Stimulated activated CD4-positive, alpha-beta T cell treated with anti-CD3 and anti-CD28 coated beads, Interleukin-1b, Interleukin-23, amount 100 ng/mL, for 24 hours (primary cell): ENCODE data around the gene ZG16.
"Not testable (repeated sequence)": the region's sequence is repeated elsewhere in the genome, so short reads cannot be mapped to it uniquely, and the experiment has no call there.

Experiments used
- DNase-seq, 4 experiments: peaks; one replicate each; pipeline ENCODE4 v3.0.0-alpha.2; 2020; ENCODE audit warnings: low read depth in 4 of 4, low spot score in 1 of 4

Gene ZG16

DNA sequence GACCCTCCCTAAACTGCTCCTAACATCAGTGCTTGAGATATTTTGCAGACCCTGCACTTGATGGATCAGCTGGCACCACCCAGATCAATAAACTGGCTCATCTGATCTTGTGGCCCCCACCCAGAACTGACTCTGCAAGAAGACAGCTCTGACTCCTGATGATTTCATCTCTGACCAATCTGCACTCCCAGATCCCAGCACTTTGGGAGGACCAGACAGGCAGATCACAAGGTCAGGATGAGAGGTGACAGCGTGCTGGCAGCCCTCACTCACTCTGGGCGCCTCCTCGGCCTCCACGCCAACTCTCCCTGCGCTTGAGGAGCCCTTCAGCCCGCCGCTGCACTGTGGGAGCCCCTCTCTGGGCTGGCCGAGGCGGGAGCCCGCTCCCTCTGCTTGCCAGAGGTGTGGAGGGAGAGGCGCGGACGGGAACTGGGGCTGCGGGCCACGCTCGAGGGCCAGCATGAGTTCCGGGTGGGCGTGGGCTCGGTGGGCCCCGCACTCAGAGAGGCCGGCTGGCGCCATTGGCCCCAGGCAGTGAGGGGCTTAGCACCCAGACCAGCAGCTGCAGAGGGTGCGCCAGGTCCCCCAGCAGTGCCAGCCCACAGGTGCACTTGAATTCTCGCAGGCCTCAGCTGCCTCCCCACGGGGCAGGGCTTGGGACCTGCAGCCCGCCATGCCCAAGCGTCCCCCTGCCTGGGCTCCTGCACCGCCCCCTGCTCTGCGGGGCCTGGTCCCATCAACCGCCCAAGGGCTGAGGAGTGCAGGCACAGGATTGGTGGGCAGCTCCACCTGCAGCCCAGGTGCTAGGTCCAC, 29.9 kb upstream of the ZG16 start:
- DNase-seq: no peak

DNA sequence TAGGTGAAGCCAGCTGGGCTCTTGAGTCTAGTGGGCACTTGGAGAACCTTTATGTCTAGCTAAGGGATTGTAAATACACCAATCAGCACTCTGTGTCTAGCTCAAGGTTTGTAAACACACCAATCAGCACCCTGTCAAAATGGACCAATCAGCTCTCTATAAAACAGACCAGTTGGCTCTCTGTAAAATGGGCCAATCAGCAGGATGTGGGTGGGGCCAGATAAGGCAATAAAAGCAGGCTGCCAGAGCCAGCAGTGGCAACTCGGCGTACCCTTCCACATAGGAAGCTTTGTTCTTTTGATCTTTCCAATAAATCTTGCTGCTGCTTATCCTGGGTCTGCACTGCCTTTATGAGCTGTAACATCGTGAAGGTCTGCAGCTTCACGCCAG, 29.3 kb upstream of the ZG16 start:
- DNase-seq: not testable (repeated sequence)

- DNase-seq: no peak
These were observed 24.5 kb upstream of the ZG16 start for GRCh38 chr16:29753516-29753915.

- no peak for DNase-seq
These were observed 21.4 kb upstream of the ZG16 start for GRCh38 chr16:29756654-29757053.

- not testable (repeated sequence) for DNase-seq
These were observed 21.0 kb upstream of the ZG16 start for GRCh38 chr16:29757086-29757485.

GRCh38 chr16:29757950-29758466, 20.0 kb upstream of the ZG16 start:
- no peak for DNase-seq

GRCh38 chr16:29760567-29761279, 17.3 kb upstream of the ZG16 start:
- DNase-seq: no peak

DNA sequence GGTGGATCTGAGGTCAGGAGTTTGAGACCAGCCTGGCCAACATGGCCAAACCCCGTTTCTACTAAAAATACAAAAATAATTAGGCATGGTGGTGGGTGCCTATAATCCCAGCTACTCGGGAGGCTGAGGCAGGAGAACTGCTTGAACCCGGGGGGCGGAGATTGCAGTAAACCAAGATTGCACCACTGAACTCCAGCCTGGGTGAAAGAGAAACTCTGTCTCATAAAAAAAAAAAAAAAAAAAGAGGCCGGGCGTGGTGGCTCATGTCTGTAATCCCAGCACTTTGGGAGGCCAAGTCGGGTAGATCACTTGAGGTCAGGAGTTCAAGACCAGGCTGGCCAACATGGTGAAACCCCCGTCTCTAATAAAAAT, 16.8 kb upstream of the ZG16 start:
- DNase-seq: not testable (repeated sequence)

DNA sequence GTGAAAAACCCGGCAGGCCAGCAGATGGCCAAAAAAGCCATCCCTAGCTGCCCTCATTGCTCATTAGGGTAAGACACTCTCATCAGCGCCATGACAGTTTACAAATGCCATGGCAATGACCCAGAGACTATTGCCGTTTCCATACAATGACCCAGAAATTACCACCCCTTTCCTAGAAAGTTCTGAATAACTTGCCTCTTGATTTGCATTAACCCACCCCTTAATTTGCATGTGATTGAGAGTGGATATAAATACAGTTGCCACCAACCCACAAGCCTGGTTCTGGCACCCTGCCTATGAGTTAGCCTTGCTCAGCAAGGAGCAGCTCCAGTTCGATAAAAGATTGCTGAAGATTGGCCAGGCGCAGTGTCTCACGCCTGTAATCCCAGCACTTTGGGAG, 16.2 kb upstream of the ZG16 start:
- DNase-seq: no peak

- no peak for DNase-seq
These were observed 14.7 kb upstream of the ZG16 start for GRCh38 chr16:29763326-29763725.

DNA sequence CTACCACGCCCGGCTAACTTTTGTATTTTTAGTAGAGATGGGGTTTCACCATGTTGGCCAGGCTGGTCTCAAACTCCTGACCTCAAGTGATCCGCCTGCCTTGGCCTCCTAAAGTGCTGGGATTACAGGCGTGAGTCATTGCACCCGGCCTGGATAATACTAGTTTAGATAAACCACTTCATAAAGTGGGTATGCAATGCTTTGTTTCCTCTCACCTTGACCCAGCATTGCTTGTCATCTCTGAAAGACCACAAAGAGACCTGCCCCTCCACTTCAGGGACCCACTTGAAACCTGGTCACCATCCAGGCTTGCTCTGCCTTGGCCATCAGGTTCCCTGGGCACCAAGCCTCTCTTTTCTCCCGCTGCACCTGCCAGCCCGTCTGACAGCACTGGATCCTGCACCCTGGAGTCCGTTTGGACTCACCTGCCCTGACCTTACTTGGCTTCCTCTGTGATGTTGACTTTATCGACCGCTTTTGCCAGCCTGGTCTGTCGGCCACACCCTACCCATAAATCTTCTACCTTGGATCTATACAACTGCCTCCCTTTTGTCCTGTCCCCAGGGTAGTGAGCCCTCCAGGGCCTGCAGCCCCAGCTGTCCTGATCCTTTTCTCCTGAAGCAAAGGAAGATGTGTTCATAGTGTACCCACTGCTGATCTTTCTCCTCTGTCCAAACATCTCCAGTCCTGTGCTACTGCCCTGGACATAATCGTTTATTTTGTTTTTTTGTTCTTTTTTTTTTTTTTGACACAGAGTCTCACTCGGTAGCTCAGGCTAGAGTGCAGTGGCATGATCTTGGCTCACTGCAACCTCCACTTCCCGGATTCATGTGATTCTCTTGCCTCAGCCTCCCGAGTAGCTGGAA, 12.7 kb upstream of the ZG16 start:
- DNase-seq: no peak

GRCh38 chr16:29766571-29766970, 11.5 kb upstream of the ZG16 start:
- no peak for DNase-seq

GRCh38 chr16:29767062-29767461, 11.0 kb upstream of the ZG16 start:
- DNase-seq: no peak

DNA sequence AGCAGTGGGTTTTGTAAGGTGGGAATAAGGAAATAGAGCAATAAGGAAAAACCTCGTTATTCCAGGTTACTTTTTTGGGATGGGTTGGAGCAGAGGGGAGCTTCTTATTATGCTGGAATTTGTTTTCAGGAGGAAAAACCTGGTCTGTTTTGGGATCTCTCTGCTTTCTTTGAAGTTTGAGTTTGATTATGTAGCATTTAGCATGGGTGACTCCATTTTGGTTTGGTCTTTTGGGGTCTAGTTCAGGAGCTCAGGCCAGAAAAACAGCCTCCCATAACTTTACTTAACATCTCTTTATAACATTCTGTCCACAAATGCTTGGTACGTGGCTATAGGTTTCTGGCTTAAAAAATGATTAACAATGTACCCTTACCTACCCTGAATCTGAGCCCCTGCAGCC, 8.5 kb upstream of the ZG16 start:
- no peak for DNase-seq

DNA sequence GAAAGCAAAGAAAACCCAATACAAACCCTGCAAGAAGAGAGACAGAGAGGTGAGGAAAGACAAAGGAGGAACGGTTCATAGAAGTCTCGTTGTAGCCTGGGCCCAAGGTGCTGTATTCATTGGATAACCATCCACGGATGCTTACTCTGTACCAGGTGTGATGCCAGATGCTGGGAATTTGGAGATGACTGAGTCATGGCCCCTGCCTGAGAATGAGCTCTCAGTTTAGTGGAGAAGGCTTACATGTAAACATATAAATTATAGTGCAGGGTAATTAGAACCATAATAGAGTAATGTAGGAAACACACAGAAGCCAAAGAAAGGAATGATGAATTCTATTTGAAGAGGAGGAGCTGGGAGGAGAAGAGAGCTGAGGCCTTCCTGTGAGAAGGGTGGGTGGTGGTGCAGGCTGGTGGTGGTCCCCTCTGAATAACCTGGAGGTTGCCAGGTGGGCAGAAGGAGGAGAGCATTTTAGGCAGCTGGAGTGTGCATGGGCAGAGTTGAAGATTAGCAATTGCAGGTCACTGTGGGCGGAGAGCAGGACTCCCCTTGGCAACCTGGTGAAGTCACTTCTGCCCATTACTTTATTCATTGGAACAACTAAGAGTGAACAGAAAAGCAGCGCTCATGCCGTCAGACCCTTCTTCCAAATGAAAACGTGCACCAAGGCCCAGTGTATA, 7.7 kb upstream of the ZG16 start:
- DNase-seq: no peak

DNA sequence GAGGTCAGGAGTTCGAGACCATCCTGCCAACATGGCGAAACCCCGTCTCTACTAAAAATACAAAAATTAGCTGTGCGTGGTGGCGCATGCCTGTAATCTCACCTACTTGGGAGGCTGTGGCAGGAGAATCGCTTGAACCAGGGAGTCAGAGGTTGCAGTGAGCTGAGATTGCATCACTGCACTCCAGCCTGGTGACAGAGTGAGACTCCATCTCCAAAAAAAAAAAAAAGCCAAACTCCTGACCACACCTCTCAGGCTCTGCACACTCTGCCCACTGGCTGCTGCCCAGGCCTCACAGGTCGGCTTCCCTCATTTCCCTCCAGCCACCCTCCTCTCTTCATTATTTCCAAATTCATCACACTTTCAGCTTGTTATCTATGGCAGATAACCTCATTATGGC, 5.7 kb upstream of the ZG16 start:
- not testable (repeated sequence) for DNase-seq

GRCh38 chr16:29774730-29775129, 3.3 kb upstream of the ZG16 start:
- no peak for DNase-seq

DNA sequence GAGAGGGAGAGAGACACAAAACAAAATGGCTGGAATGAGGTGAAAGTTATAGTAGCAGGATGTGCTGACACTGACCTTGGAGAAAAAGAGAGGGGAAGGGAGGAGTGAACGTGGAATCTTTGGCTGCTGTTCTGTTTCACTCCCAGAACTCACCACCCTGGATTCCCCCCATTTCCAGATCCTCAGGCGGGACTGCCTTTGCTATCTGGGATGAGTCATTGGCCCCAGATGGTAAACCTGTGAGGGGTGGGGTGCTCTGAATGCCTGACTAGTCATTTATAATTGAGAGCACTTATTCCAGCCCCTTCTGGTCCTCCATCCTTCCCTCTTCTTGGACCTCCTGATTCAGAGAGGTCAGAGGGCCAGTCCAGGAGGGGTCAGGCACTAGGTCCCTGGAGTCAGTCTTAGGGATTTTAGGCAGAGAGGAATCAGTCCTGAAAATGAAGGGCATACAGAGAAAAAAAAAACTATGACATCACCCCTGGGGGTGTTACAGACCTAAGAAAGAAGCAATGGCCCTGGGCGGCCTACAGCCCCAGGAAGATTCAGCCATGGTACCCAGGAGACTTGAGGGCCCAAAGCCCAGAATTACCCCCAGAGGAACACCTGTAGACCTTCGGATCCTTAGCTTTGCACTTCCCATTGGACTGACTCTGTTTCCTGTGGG, 2.2 kb upstream of the ZG16 start:
- DNase-seq: no peak

DNA sequence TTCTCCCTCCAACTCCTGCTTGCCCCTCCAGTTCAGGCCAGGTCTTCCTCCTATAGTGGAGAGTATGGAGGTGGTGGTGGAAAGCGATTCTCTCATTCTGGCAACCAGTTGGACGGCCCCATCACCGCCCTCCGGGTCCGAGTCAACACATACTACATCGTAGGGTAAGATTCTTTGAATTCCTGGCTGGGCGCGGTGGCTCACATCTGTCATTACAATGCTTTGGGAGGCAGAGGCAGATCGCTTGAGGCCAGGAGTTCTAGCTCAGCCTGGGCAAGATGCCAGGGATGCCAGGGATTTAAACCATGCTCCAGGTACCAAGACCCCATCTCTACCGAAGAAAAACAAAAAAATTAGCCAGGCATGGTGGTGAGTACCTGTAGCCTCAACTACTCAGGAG, 1.4 kb downstream of the ZG16 start:
- DNase-seq: no peak
